Measurements from ENCODE around the gene CDKN1A.

- TF ChIP-seq CTCF (IDR thresholded peaks at IDR 0.05 in 2 of 3, conservative IDR thresholded peaks at IDR 0.05 in 1 of 3; ENCODE audit: insufficient read depth in 2 of 3, low read depth in 1 of 3, low read length in 3 of 3) (no peak), MAX (CRISPR knock-in tag; IDR thresholded peaks at IDR 0.05) (no peak), CEBPB (tag; IDR thresholded peaks at IDR 0.05) (no peak), CEBPZ (IDR thresholded peaks at IDR 0.05; ENCODE audit: borderline replicate concordance, low read depth, low read length) (no peak)
These were observed 34.5 kb upstream of the CDKN1A start for GRCh38 chr6:36643977-36644376.

Measured in K562 (cell line).